Prostate gland (tissue), 2 donors: Measurements from ENCODE around the gene ARHGAP40. TPM values are rescaled to one million over a fixed set of nuclear protein-coding genes. Genes with fewer than 3 reads are reported as not detected.

ENCODE experiments used
- DNase-seq: peaks from one replicate; pipeline ENCODE4 v3.0.0-alpha.2; 2019; ENCODE audit warnings: low spot score
- H3K27ac ChIP-seq, 2 donors: fragments of 200-600 bp; sonication (generic); 2 replicates each; pipeline ENCODE4 v1.5.1; 2017 to 2019
- H3K27me3 ChIP-seq: fragments of 200-600 bp; sonication (generic); replicated peaks from 2 replicates; pipeline ENCODE4 v1.5.1; 2019; ENCODE audit not compliant: insufficient read depth
- H3K36me3 ChIP-seq, 2 donors: fragments of 200-600 bp; sonication (generic); 1 replicate in 1 of 2; 2 replicates in 1 of 2; pipeline versions ENCODE4 v1.5.1 to v1.8.1; 2017 to 2019
- H3K4me1 ChIP-seq: fragments of 200-600 bp; sonication (generic); replicated peaks from 2 replicates; pipeline ENCODE4 v1.5.1; 2019
- H3K4me3 ChIP-seq, 2 donors: fragments of 200-600 bp; sonication (generic); 2 replicates each; pipeline ENCODE4 v1.5.1; 2017 to 2019
- H3K9me3 ChIP-seq: fragments of 200-600 bp; sonication (generic); 2 replicates; pipeline ENCODE4 v1.5.1; 2017
- POLR2A ChIP-seq: fragments of 450-650 bp; IDR thresholded peaks from one replicate; pipeline ENCODE4 v1.6.1; 2016; ENCODE audit warnings: antibody characterized with exemption, mild to moderate bottlenecking
- POLR2AphosphoS5 ChIP-seq: sonication (generic); formaldehyde crosslinking; IDR thresholded peaks from one replicate; pipeline ENCODE4 v1.6.1; 2017; ENCODE audit warnings: antibody characterized with exemption
- WGBS: methylation state at CpG from one replicate; pipeline ENCODE4 v1.1.5; 2018; 5-methylcytosine and 5-hydroxymethylcytosine counted together
- intact Hi-C: fragments of 100-400 bp; cut with DNase I; formaldehyde crosslinking; loops from one replicate; pipeline ENCODE4 v1.14.2; 2022
- total RNA-seq, 2 donors: library from RNA; depleted of rRNA; stranded (reverse); fragments of >200 nt; gene quantifications; one replicate each; pipeline ENCODE4 v1.1.0, GENCODE V29; 2016
- TF ChIP-seq, protein P1 (sequence below), 4 experiments: fragments of 200-600 bp in 2 of 4; fragments of 450-650 bp in 2 of 4; sonication (generic) in 2 of 4; IDR thresholded peaks; 1 replicate in 3 of 4; 2 replicates in 1 of 4; pipeline ENCODE4 v1.5.1; 2016 to 2019; ENCODE audit warnings: antibody characterized with exemption in 4 of 4, mild to moderate bottlenecking in 2 of 4, moderate library complexity in 2 of 4

The ARHGAP40 gene
- total RNA-seq, 2 donors from 2014 or later, result 0.85 to 4.5 TPM

DNA sequence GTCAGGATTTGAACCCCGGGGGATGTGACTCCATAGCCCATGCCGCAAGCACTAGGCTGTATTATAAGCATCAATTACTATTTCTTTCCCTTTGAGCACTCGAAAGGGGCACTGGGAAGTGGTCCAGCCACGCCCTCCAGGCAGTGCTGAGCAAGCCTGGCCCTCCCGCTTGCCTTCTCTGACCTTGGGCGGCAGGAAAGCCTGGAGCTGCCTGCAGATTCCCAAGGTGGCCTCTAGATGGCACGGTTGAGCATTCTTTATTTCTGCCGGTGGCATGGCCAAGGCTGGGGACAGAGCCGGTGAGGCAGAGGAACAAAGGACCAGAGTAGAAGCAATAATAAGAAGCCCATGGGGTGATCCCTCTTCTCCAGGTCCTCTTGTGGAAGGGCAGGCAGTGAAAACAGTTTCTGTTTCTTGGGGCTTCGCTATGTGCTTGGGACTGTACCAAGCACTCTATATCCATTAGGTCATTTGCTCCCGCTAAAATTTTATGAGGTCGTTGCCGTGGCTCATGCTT lies 32.0 kb downstream of the ARHGAP40 start:
- Histone ChIP-seq H3K4me3 (no peak overlapping the region), H3K36me3 (no peaks in the 10 kb centered on the region), H3K27me3 (no peaks in the 10 kb centered on the region), H3K9me3 (no peaks in the 10 kb centered on the region), H3K27ac (no peak overlapping the region), H3K4me1 (no peaks in the 10 kb centered on the region)
- TF ChIP-seq, protein P1, sequence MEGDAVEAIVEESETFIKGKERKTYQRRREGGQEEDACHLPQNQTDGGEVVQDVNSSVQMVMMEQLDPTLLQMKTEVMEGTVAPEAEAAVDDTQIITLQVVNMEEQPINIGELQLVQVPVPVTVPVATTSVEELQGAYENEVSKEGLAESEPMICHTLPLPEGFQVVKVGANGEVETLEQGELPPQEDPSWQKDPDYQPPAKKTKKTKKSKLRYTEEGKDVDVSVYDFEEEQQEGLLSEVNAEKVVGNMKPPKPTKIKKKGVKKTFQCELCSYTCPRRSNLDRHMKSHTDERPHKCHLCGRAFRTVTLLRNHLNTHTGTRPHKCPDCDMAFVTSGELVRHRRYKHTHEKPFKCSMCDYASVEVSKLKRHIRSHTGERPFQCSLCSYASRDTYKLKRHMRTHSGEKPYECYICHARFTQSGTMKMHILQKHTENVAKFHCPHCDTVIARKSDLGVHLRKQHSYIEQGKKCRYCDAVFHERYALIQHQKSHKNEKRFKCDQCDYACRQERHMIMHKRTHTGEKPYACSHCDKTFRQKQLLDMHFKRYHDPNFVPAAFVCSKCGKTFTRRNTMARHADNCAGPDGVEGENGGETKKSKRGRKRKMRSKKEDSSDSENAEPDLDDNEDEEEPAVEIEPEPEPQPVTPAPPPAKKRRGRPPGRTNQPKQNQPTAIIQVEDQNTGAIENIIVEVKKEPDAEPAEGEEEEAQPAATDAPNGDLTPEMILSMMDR (IDR thresholded peaks at IDR 0.05), result peak; percentile 32 to 67 (median 48)
- TF ChIP-seq POLR2A (no peak), POLR2AphosphoS5 (no peak)
- intact Hi-C loops, result no loop called here
- 26% methylated on average over 13 of the region's 13 CpGs for WGBS
- DNase-seq, result peak; percentile 20

DNA sequence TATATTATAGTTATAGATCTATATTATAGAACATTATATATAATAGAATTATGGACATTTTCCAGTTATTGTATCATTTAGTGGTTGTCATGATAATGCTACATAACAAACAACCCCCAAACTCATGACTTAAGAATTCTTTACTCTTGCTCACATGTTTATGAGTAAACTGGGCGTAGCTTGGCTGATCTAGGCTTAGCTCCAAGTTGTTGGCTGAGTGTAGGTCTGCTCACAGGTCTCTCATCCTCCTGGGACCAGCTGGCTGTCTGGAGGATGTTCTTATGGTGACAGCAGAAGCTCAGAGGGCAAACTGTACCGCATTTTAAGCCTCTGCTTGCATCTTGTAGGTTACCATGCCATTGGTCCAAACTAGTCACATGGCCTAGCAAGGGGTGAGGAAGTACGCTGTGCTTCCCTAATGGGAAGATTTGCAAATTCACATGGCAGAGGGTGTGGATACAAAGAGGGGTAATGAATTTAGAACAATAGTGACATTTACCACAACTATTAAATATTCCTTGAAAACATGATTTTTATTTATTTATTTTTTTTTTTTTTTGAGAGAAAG lies 34.2 kb downstream of the ARHGAP40 start:
- H3K4me3 ChIP-seq, result no peak overlapping the region
- intact Hi-C loops, result no loop called here
- no peaks in the 10 kb centered on the region for H3K9me3 ChIP-seq
- 56% methylated on average over 3 of the region's 3 CpGs for WGBS
- no peaks in the 10 kb centered on the region for H3K36me3 ChIP-seq
- H3K4me1 ChIP-seq, result no peaks in the 10 kb centered on the region
- no peak for DNase-seq
- TF ChIP-seq POLR2A (no peak), POLR2AphosphoS5 (no peak)
- TF ChIP-seq, protein P1 (IDR thresholded peaks at IDR 0.05), result no peak
- no peak overlapping the region for H3K27ac ChIP-seq
- no peaks in the 10 kb centered on the region for H3K27me3 ChIP-seq

- H3K27ac ChIP-seq, result peak overlapping the region in 1 of 2 donors; percentile 19
Observed at GRCh38 chr20:38640521-38640920, 38.9 kb downstream of the ARHGAP40 start.

GRCh38 chr20:38642498-38642897 lies 40.9 kb downstream of the ARHGAP40 start:
- no peaks in the 10 kb centered on the region for H3K36me3 ChIP-seq
- no peaks in the 10 kb centered on the region for H3K9me3 ChIP-seq
- no peaks in the 10 kb centered on the region for H3K4me1 ChIP-seq
- TF ChIP-seq POLR2A (no peak), POLR2AphosphoS5 (no peak)
- TF ChIP-seq, protein P1 (IDR thresholded peaks at IDR 0.05), result no peak
- 91% methylated on average over 2 of the region's 2 CpGs for WGBS
- H3K27me3 ChIP-seq, result no peaks in the 10 kb centered on the region
- DNase-seq, result no peak
- H3K27ac ChIP-seq, result no peak overlapping the region
- H3K4me3 ChIP-seq, result no peak overlapping the region
- intact Hi-C loops, result loop anchor here (10.0 kb wide), 2 partner anchors 252 to 402 kb away; no protein-coding TSS in a partner anchor

More at GRCh38 chr20:38640521-38640920, 38.9 kb downstream of the ARHGAP40 start:
- intact Hi-C loops, result loop anchor here (10.0 kb wide), 2 partner anchors 254 to 404 kb away; no protein-coding TSS in a partner anchor
- Histone ChIP-seq H3K4me1 (no peaks in the 10 kb centered on the region), H3K4me3 (no peak overlapping the region), H3K27me3 (no peaks in the 10 kb centered on the region), H3K9me3 (no peaks in the 10 kb centered on the region), H3K36me3 (no peaks in the 10 kb centered on the region)
- WGBS, result 17% methylated on average over 4 of the region's 4 CpGs
- no peak for DNase-seq
- TF ChIP-seq POLR2AphosphoS5, result no peak
- TF ChIP-seq, protein P1 (IDR thresholded peaks at IDR 0.05), result no peak
